Stimulated activated CD8-positive, alpha-beta memory T cell treated with anti-CD3 and anti-CD28 coated beads, Interleukin-7, amount 100 ng/mL, for 24 hours (primary cell): ENCODE measurements around the gene IFITM10.

ENCODE experiments used
- DNase-seq: peaks from one replicate; pipeline ENCODE4 v3.0.0-alpha.2; 2020; ENCODE audit warnings: low read depth

IFITM10 gene

GRCh38 chr11:1752907-1753228 lies 2.5 kb upstream of the IFITM10 start:
- DNase-seq, result no peak

GRCh38 chr11:1751999-1752906 lies 1.9 kb upstream of the IFITM10 start:
- DNase-seq, result no peak

DNA sequence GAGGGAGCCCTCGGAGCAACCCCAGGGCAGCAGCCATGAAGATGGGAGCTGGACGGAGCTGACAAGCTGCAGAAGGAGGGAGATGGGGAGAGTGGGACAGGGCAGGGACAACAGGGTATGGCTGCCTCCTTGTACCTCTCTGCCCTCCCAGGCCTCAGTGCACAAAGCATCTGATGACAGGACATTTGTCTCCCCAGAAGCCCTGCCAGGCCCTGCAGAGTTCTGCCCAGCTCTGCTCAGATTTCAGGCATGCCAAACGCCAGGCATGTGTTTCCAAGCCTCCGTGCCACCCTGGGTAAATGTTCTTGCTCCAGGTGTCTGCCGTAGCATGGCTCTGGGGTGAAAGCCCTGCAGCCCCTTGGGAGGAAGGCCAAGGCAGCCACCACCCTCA lies 1.1 kb upstream of the IFITM10 start:
- no peak for DNase-seq

GRCh38 chr11:1750840-1751530 lies 590 bp upstream of the IFITM10 start:
- no peak for DNase-seq

DNA sequence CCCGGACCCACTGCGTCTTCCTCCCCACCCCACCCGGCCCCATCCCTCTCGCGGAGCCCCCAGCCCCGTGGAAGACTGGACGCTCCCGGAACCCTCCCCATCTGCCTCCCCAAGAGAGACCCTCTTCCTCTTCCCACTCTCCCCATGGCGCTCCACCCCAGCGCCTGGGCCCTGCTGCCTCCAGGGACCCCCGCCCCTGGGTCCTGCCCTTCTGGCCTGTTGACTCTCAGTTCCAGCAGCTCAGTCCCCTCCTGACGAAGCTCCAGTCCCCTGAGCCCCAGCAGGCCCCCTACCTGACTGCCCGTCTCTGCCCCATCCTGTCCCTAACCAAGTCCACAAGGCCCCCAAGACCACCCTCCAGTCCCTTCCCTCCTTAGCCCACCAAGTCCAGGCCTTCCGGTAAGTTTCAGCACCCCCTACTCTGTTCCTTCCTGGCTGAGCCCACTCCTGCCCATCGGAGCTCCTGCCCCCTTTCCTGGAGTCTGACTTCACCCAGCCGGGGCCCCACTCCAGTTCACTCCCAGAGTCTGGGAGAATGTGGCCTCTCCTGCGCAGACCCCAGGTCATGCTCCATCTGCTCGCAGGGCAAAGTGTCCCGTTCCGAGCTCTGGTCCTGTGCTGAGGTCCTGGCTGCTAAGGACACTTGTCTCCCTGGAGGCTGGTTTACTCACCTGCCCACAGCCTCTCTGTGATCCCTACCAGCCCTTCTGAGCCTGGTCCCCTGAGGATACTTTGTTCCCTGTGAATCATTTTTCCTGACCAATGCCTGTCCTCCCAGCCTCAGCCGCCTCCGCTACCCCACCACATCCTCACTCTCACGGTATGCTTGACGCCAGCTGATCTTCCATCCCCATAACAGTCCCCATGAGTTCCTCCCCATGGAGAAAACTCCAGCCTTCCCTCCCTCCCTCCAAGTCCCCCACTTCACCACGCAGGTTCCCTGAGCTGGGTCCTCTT lies 722 bp downstream of the IFITM10 start:
- DNase-seq, result no peak

GRCh38 chr11:1748636-1749394 lies 1.6 kb downstream of the IFITM10 start:
- no peak for DNase-seq

DNA sequence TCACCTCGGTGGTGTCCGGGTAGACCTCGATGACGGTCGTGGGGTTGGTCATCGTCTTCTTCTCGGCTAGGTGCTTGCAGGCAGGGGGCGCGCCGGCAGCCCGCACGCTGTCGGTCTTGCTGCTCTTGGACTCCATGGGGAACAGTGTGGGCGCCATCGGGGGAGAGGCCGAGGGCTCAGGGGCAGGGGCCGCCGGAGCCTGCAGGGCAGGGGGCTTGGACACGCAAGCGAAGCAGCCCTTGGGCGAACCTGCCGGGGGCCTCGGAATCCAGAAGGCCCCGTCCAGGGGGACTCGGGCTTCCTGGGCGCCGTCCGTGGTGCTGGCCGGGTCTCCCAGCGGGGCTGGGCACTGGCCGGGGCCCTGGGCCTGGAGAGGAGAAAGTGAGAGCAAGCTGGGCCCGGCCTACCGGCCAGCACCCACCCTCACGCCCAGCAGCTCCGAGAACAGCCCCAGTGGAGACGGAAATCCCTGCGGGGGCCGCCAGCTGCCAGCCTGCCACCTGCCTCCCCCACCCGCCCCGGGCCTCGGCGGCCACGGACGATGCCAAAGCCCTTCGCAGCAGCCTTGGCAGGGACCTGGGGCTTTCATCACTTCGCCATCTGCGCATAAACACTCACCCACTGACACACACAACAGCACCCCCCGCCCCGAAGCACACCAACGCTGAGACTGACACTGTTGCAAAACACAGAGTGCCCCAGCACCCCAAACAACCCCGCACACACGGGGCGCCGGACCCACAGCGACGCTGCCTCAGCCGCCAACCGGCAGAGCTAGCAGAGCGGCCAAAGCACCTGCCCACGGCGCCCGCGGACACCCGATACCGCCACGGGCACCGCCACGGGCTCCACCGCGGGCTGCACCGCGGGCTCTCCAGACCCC lies 2.4 kb downstream of the IFITM10 start:
- DNase-seq, result no peak

GRCh38 chr11:1746956-1747752 lies 3.2 kb downstream of the IFITM10 start:
- DNase-seq, result no peak

GRCh38 chr11:1746511-1746931 lies 3.9 kb downstream of the IFITM10 start:
- no peak for DNase-seq

GRCh38 chr11:1745701-1746320 lies 4.6 kb downstream of the IFITM10 start:
- DNase-seq, result no peak

DNA sequence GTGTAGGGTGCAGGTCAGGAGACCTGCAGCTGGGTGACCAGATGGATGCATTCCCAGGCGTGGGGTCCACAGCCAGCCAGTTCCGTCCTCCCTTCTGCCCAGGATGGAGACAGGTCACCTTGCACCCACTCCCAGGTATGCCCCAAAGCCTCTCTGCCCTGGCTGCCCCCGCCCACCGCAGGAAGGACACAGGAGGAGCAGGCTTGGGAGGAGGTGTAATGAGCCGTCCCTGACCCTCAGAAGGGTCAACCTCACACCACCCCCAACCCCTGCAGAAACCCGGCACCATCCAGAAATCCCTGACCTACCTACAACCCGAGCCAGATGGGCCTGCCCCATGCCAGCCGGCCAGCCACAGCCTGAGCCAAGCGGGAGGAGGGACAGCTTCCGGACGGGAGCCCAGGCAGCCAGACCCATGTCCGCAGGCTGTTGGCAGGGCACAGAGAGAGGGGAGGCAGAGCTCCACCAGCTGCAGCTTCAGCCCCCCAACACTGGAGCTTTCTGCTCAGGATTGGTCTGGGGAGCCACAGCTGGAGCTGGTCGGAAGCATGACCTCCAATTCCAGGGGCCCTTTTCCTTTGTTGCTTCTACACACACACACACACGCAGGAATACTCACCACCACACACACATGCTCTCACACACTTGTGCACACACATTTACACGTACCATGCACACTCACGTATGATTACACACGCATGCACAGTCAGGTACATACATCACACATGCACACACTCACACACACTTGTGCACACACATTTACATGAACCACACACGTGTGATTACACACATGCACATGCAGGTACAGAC lies 5.3 kb downstream of the IFITM10 start:
- DNase-seq, result no peak

GRCh38 chr11:1744137-1744886 lies 6.1 kb downstream of the IFITM10 start:
- no peak for DNase-seq

GRCh38 chr11:1743585-1744136 lies 6.7 kb downstream of the IFITM10 start:
- no peak for DNase-seq

- DNase-seq, result no peak
Observed at GRCh38 chr11:1742869-1743584, 7.4 kb downstream of the IFITM10 start.

DNA sequence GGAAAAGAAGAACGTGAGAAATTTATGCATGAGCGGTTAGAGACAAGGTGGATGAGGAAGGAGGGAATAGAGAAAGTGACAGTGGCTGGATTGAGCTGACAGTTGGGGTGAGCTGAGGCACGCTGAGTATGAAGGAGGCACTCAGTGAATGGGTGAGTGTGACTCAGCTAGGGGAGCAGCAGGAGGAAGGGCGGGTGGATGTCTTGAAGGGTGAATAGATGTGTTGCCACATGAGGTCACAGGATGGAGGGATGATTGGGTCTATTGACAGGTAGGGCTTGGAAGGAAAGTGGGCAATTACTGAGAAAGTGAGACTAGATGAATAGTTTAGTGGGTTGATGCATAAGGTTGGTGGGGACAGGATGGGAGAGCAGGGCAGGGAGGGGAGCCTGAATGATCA lies 8.0 kb downstream of the IFITM10 start:
- DNase-seq, result no peak

- no peak for DNase-seq
Observed at GRCh38 chr11:1741741-1742140, 8.7 kb downstream of the IFITM10 start.
